Kidney glomerular epithelial cell (primary cell): Measurements from ENCODE around the gene ADGRD1.

Experiments
- DNase-seq: peaks from one replicate; lab custom pipeline; 2025; lab: John Stamatoyannopoulos, UW

ADGRD1 gene

GRCh38 chr12:131074221-131075083 lies 120.7 kb downstream of the ADGRD1 start:
- DNase-seq, result no peak

DNA sequence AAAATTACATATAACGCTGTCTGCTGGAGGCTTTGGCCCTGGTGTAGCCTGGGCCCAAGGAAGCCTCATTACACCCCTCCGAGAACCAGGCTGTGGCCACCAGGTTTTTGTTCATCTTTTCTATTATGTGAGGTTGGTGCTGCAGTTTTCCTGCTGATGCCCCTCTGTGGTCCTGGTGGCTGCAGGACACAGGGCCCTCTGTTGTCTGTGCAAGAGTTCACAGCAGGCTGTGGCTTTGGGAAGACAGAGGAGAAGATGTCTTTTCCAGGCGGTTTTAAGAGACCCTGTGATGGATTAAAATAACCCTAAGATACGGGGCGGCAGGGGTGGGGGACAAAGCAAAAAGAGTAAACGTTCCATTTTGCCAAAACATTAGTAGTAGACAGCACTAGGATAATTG lies 121.5 kb downstream of the ADGRD1 start:
- DNase-seq, result no peak

- no peak for DNase-seq
These were observed 121.9 kb downstream of the ADGRD1 start for GRCh38 chr12:131075611-131076010.

GRCh38 chr12:131076296-131076695 lies 122.6 kb downstream of the ADGRD1 start:
- DNase-seq, result no peak

- no peak for DNase-seq
These were observed 123.4 kb downstream of the ADGRD1 start for GRCh38 chr12:131076791-131077747.

- no peak for DNase-seq
These were observed 124.3 kb downstream of the ADGRD1 start for GRCh38 chr12:131077931-131078391.

- DNase-seq, result no peak
These were observed 128.8 kb downstream of the ADGRD1 start for GRCh38 chr12:131082290-131083194.

- DNase-seq, result no peak
These were observed 130.8 kb downstream of the ADGRD1 start for GRCh38 chr12:131084341-131085011.

DNA sequence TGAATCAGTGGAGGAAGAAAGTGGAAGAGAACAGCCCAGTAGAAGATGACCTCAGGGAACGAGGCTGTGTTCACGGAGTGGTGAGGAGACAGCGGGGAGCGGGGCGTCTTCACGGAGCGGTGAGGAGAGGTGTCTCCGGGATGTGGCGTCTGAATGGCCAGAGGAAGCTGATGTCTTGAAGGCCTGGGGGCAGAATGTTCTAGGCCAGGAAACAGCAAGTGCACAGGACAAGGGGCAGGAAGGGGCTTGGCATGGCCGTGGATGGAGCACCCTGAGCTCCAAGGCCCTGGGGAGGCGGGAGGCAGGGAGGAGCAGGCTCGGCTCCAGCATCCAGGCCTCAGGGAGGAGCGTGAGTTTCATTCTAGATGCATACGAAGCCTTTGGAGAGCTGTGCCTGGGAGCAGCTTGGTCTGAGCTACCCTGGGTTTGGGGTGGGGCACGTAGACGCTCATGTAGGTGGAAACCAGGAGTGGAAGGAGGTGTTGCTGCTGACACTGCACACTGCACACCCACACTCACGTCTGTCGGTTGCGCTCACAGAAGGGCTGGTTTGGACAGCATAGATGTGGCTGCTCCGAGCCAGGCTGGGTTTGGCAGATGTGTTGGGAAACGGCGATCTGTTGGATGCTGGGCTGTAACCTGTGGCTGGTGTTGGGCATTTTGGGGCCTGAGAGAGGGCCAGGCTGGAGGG lies 131.6 kb downstream of the ADGRD1 start:
- DNase-seq, result no peak

DNA sequence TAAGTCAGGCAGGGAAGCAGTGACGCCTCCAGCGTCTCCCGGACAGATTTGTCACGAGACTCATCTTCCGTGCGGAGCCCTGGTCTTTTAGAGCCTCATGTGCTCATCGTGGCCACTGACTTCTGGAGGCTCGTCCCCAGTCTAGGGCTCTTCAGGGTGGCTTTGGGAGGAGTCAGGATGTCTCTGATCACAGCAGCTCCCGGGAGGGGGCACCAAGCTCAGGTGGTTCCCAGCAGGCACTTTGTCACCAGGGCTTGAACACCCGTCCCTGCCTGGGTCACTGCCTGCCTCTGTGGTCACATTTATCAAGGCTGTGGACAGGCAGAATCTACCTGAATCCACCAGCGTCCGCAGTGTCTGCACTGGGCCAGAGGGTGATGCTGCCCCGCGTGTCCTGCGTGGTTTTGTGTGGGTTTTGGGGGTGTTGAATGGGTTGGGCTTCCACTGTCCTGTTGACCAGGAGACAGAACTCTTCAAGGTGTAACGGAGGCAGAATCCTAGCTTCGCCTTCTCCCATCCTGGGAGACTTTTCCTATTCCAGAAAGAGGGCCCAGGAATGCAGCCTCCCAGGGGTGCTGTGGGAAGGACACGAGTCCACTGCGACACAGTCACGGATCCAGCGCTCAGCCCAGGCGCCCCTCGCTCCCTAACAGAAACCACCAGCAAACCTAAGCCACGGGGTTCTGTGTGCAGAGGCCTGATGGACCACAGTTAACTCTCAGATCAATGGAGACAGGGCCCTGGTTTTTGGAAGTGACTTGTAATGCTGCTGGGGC lies 132.3 kb downstream of the ADGRD1 start:
- no peak for DNase-seq

DNA sequence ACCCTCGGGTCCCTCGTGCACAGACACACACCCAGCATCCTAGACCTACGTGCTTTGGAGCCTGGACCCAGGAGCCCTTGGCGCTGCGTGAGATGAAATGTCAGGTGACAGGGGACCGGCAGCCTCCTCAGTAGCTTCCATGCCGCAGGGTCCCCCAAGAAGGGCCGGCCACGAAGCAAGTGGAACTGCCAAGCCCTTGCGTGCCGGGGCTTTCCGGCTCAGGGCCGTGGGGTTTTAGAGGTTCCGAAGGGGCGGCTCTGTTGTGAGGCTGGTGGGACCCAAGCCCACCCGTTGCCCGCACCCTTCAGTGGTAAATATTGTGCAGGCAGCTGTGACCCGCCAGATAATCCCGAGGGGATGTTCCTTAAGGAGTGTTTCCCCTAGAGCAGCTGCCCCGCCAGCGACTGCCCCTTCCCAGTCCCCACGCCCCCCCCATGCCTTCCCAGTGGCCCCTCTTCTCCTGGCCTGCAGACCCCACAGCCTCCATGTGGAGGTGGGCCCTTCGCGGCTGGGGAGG lies 133.7 kb downstream of the ADGRD1 start:
- DNase-seq, result no peak

DNA sequence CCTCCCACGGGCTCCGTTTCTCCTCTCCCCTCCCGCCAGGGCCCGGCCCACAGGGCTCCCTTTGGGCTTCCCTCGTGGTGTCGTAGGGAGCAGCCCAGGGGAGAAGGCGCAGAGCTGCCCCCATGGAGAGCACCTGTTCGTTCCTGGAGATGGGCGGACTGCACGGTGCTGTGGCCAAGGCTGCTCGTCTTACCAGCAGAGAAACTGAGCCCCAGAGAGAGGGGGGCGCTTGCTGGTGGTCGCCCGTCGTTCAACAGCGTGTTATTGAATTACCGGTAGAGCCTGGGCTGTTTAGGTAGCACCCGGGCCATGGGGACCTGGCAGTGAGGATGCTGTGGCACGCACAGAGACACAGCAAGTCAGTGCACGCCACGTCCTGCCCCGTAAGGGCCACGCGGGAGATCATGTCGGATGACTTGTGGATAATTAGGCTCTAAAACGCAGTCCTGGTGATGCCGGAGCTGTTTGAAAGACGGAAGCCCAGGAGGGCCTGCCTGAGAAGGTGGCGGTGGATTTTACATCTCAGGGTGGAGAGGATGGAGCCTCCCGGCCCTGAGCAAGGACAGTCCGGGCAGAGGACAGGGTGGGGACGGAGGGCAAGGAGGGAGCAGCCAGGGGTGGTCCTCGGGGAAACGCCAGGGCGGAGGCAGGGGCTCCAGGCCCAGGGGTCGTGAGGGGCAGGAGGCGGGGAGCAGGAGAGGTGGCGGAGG lies 134.4 kb downstream of the ADGRD1 start:
- DNase-seq, result no peak

DNA sequence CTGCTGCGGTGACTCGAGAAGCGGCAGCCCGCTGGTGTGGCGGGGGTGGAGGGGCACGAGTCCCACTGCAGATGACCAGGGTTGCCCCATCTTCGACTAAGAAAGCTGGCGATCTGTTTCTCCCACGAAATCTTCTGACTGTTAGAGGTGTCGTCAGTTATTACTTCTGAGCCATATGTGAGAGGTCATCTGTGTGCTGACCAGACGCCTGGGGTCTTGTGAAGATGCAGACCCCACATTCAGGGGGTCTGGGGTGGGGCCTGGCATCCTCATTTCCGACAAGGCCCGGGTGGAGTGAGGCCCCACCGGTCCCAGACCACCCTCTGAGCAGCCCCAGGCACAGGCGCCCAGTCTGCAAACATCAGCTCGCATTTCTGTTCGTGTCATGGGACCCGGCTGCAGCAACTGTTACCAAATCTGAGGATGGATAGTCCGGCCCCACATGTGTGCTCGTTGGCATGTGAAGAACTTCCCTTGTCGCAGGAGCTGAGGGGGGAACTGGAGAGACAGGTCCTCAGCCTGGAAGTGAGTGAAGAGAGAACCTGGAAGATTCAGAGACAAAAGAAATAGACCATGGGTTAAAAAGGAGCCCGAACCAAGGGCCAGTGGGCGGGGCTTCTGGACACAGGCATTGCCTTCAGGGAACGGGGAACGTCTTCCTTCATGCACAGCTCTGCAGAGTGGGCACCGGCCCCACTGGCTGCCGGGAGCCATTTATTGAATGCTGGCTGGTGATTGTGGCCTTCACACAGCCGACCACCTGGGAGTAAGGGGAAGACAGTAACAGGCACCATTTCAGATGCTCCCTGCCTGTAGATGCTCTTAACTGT lies 135.2 kb downstream of the ADGRD1 start:
- no peak for DNase-seq

- DNase-seq, result no peak
These were observed 136.0 kb downstream of the ADGRD1 start for GRCh38 chr12:131089531-131090273.

- no peak for DNase-seq
These were observed 136.8 kb downstream of the ADGRD1 start for GRCh38 chr12:131090274-131091210.

DNA sequence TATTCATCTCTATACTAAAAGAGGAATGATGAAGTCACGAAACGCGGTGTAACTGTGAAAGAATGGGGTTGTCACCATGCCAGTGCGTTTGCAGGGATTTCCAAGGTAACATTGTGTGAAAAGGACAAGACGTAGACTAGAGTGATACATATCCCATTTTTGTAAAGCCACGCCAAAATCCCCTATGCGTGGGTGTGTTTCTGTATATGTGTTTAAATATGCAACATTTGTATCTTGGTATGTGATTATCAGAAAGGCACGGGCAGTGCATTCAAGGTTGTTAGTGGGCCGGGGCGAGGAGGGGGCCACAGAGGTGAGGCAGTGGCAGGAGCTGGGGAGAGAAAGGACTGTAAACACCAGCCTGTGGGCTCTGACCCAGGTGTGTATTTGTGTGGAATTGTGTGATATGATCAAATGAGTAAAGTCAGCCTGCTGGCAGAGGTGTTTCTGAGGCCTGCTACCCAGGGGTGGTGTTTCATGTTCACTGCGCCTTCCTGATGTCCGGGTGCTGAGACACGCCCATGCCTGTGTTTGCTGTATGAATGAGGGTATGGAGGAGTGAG lies 137.8 kb downstream of the ADGRD1 start:
- no peak for DNase-seq
